HCT116 (cell line): ENCODE results near the gene AK5. TPM values are rescaled to one million over a fixed set of nuclear protein-coding genes. Genes with fewer than 3 reads are reported as not detected.
A peak's percentile ranks its signal among the peaks of the same experiment; 100 is the strongest.

Experiments
- ATAC-seq: fragments of 200-7000 bp; cut with Tn5 transposase; 2 replicates; pipeline ENCODE4 v1.9.1; 2020; ENCODE audit warnings: mild to moderate bottlenecking, moderate library complexity
- BruUV-seq: library from RNA; stranded (reverse); fragments of 400-500 nt; replicated peaks from 2 replicates; lab custom pipeline; 2021; lab: Mats Ljungman, UMichigan
- CTCF ChIA-PET: fragments of 300-600 bp; sonication (Branson Sonifier 250); formaldehyde crosslinking; loops from one replicate; lab custom pipeline; 2021; ENCODE audit warnings: antibody characterized with exemption; lab: Charles Lee
- POLR2A ChIA-PET: fragments of 300-600, 350-600 bp; sonication (Branson Sonifier 250); formaldehyde crosslinking; loops from one replicate; lab custom pipeline; 2021; ENCODE audit warnings: antibody characterized with exemption; lab: Charles Lee
- RAD21 ChIA-PET, 2 experiments: fragments of 300-600 bp; sonication (Branson Sonifier 250); formaldehyde crosslinking; loops; one replicate each; lab custom pipeline; 2023; ENCODE audit warnings: low total read pairs in 2 of 2; ENCODE audit not compliant: uncharacterized antibody in 2 of 2, unreplicated experiment in 2 of 2, low non-redundant PET in 1 of 2; lab: Charles Lee
- DNase-seq: peaks from one replicate; pipeline ENCODE4 v3.0.0-alpha.2; 2010; ENCODE audit warnings: low read depth, low spot score
- H2AFZ ChIP-seq: fragments of 200-600 bp; shearing (Covaris generic), sonication (generic); 2 replicates; pipeline ENCODE4 v1.6.1; 2017; ENCODE audit warnings: low read depth, mixed run types, mixed read lengths, antibody characterized with exemption, low read length; ENCODE audit not compliant: poor library complexity, severe bottlenecking
- H3K27ac ChIP-seq: 2 replicates; pipeline ENCODE4 v1.5.1; 2012; ENCODE audit warnings: low read depth, low read length
- H3K27me3 ChIP-seq: fragments of 200-600 bp; sonication (generic); 2 replicates; pipeline ENCODE4 v1.6.1; 2016; ENCODE audit warnings: mixed run types, low read length, mixed read lengths; ENCODE audit not compliant: insufficient read depth
- H3K36me3 ChIP-seq, 2 experiments: fragments of 200-500 bp in 1 of 2; fragments of 200-600 bp in 1 of 2; sonication (Bioruptor generic) in 1 of 2; sonication (generic) in 1 of 2; 2 replicates each; pipeline versions ENCODE4 v1.5.1 to v1.6.1; 2014 to 2016; ENCODE audit warnings: low read length in 2 of 2, inconsistent platforms in 1 of 2, mixed read lengths in 1 of 2, mixed run types in 1 of 2; ENCODE audit not compliant: insufficient read depth in 2 of 2, control insufficient read depth in 1 of 2
- H3K4me1 ChIP-seq, 2 experiments: fragments of 200-600 bp in 1 of 2; sonication (generic) in 1 of 2; 2 replicates each; pipeline versions ENCODE4 v1.5.1 to v1.6.1; 2012 to 2017; ENCODE audit warnings: low read length in 2 of 2, inconsistent platforms in 1 of 2, mild to moderate bottlenecking in 1 of 2, mixed read lengths in 1 of 2, mixed run types in 1 of 2, moderate library complexity in 1 of 2; ENCODE audit not compliant: insufficient read depth in 2 of 2, control insufficient read depth in 1 of 2
- H3K4me2 ChIP-seq: fragments of 200-600 bp; sonication (generic); 2 replicates; pipeline ENCODE4 v1.6.1; 2017; ENCODE audit warnings: mixed run types, low read length, mixed read lengths
- H3K4me3 ChIP-seq, 2 experiments: fragments of 200-600 bp in 1 of 2; sonication (generic) in 1 of 2; replicated peaks in 1 of 2; 2 replicates each; pipeline ENCODE4 v1.5.1; 2011 to 2016; ENCODE audit warnings: low read length in 2 of 2, control low read depth in 1 of 2, low read depth in 1 of 2, mild to moderate bottlenecking in 1 of 2, mixed read lengths in 1 of 2, mixed run types in 1 of 2
- H3K79me2 ChIP-seq: fragments of 200-600 bp; sonication (generic); 2 replicates; pipeline ENCODE4 v1.6.1; 2017; ENCODE audit warnings: mild to moderate bottlenecking, mixed run types, low read length, moderate library complexity, mixed read lengths; ENCODE audit not compliant: insufficient read depth
- H3K9ac ChIP-seq: fragments of 200-600 bp; sonication (generic); 2 replicates; pipeline ENCODE4 v1.6.1; 2016; ENCODE audit warnings: low read length, mixed read lengths
- H3K9me2 ChIP-seq: fragments of 200-600 bp; sonication (generic), shearing (Covaris generic); 2 replicates; pipeline ENCODE4 v1.6.1; 2017; ENCODE audit warnings: mixed run types, mild to moderate bottlenecking, moderate library complexity; ENCODE audit not compliant: insufficient read depth
- H3K9me3 ChIP-seq, 2 experiments: fragments of 200-500 bp in 1 of 2; fragments of 200-600 bp in 1 of 2; sonication (Bioruptor generic) in 1 of 2; sonication (generic) in 1 of 2; 2 replicates each; pipeline ENCODE4 v1.6.1; 2014 to 2017; ENCODE audit warnings: low read length in 2 of 2, mixed read lengths in 2 of 2, inconsistent platforms in 1 of 2, low read depth in 1 of 2, mild to moderate bottlenecking in 1 of 2, mixed run types in 1 of 2, moderate library complexity in 1 of 2; ENCODE audit not compliant: control insufficient read depth in 1 of 2, insufficient read depth in 1 of 2
- H4K20me1 ChIP-seq: fragments of 200-600 bp; sonication (generic), shearing (Covaris generic); 2 replicates; pipeline ENCODE4 v1.6.1; 2017; ENCODE audit warnings: mixed run types, mild to moderate bottlenecking, moderate library complexity; ENCODE audit not compliant: insufficient read depth
- CEBPB ChIP-seq: IDR thresholded peaks from 2 replicates; pipeline ENCODE4 v1.6.1; 2012; ENCODE audit warnings: low read depth
- JUND ChIP-seq: IDR thresholded peaks from 2 replicates; pipeline ENCODE4 v1.6.1; 2012
- POLR2AphosphoS5 ChIP-seq: IDR thresholded peaks from 2 replicates; pipeline ENCODE4 v1.6.1; 2011; ENCODE audit warnings: mild to moderate bottlenecking, low read depth, low read length, moderate library complexity
- YY1 ChIP-seq: IDR thresholded peaks from 2 replicates; pipeline ENCODE4 v1.6.1; 2011; ENCODE audit warnings: low read length, low read depth, moderate library complexity, mild to moderate bottlenecking; ENCODE audit not compliant: insufficient replicate concordance; ENCODE audit errors: extremely low read depth
- ZBTB33 ChIP-seq: IDR thresholded peaks from 2 replicates; pipeline ENCODE4 v1.6.1; 2011; ENCODE audit warnings: mild to moderate bottlenecking, low read length, moderate library complexity; ENCODE audit not compliant: insufficient replicate concordance; ENCODE audit errors: extremely low read depth
- ZFX ChIP-seq: fragments of 450-650 bp; IDR thresholded peaks from 2 replicates; pipeline ENCODE4 v1.6.1; 2017
- ZNF274 ChIP-seq: fragments of 200-500 bp; sonication (Bioruptor generic); IDR thresholded peaks from 2 replicates; pipeline ENCODE4 v1.6.1; 2014; ENCODE audit warnings: mild to moderate bottlenecking, low read depth, low read length, inconsistent platforms
- intact Hi-C: fragments of 100-400 bp; cut with micrococcal nuclease; formaldehyde crosslinking; loops from 2 replicates; pipeline ENCODE4 v1.10.0; 2022
- total RNA-seq: library from RNA; stranded (reverse); gene quantifications from one replicate; pipeline ENCODE4 v1.2.1, GENCODE V29; 2021; ENCODE audit not compliant: unreplicated experiment

The AK5 gene
- total RNA-seq, 1 experiment from 2014 or later, result 0.22 TPM

- Histone ChIP-seq H2AFZ (peak overlapping the region; percentile 49), H3K9ac (no peak overlapping the region), H3K4me2 (no peak overlapping the region), H3K9me3 (no peaks in the 10 kb centered on the region), H3K4me1 (no peaks in the 10 kb centered on the region), H3K4me3 (no peak overlapping the region), H3K27ac (no peak overlapping the region), H3K27me3 (no peaks in the 10 kb centered on the region), H3K79me2 (no peaks in the 10 kb centered on the region), H3K9me2 (no peaks in the 10 kb centered on the region), H3K36me3 (no peaks in the 10 kb centered on the region), H4K20me1 (no peaks in the 10 kb centered on the region)
- RAD21 ChIA-PET, result no interaction called here
- no peak for DNase-seq
- no TSS peak for BruUV-seq
- POLR2A ChIA-PET, result no interaction called here
- no peak for TF ChIP-seq YY1
- TF ChIP-seq CEBPB, result no peak
- no peak for TF ChIP-seq ZBTB33
- no peak for TF ChIP-seq POLR2AphosphoS5
- no peak for TF ChIP-seq JUND
- no peak for TF ChIP-seq ZNF274
- no peak for TF ChIP-seq ZFX
- CTCF ChIA-PET, result no interaction called here
- intact Hi-C loops, result no loop called here
- ATAC-seq, result no peak
Measured at GRCh38 chr1:77434967-77435366, 153.1 kb downstream of the AK5 start.

- Histone ChIP-seq H3K79me2 (no peaks in the 10 kb centered on the region), H3K4me2 (no peak overlapping the region), H3K9me3 (no peaks in the 10 kb centered on the region), H3K4me1 (no peaks in the 10 kb centered on the region), H3K36me3 (no peaks in the 10 kb centered on the region), H3K27me3 (no peaks in the 10 kb centered on the region), H4K20me1 (no peaks in the 10 kb centered on the region), H3K27ac (no peak overlapping the region), H3K9ac (no peak overlapping the region), H2AFZ (peak overlapping the region; percentile 47), H3K4me3 (no peak overlapping the region), H3K9me2 (no peaks in the 10 kb centered on the region)
- TF ChIP-seq ZFX, result no peak
- intact Hi-C loops, result no loop called here
- BruUV-seq, result no TSS peak
- ChIA-PET POLR2A (no interaction called here), CTCF (no interaction called here), RAD21 (no interaction called here)
- no peak for ATAC-seq
- no peak for DNase-seq
Measured at GRCh38 chr1:77438236-77438913, 156.6 kb downstream of the AK5 start.
